Naive thymus-derived CD4-positive, alpha-beta T cell (primary cell): ENCODE data around the gene KCNA2. TPM values are rescaled to one million over a fixed set of nuclear protein-coding genes. Genes with fewer than 3 reads are reported as not detected.

Source experiments
- ATAC-seq: fragments of 150-1000 bp; cut with Tn5 transposase; 2 replicates; pipeline ENCODE4 v1.10.0; 2021; ENCODE audit warnings: mild to moderate bottlenecking, moderate library complexity
- CTCF ChIA-PET: fragments of 350-600 bp; sonication (Branson Sonifier 250); formaldehyde crosslinking; loops from one replicate; lab custom pipeline; 2021; ENCODE audit warnings: antibody characterized with exemption; lab: Charles Lee
- POLR2A ChIA-PET: fragments of 350-600 bp; sonication (Branson Sonifier 250); formaldehyde crosslinking; loops from one replicate; lab custom pipeline; 2021; ENCODE audit warnings: antibody characterized with exemption, inconsistent platforms; lab: Charles Lee
- DNase-seq, 9 donors: peaks; one replicate each; pipeline versions ENCODE4 v3.0.0 to v3.0.0-alpha.2; 2020 to 2022; ENCODE audit warnings: mixed read lengths in 1 of 9
- H3K27ac ChIP-seq: one replicate; pipeline ENCODE4 v1.7.0; 2013; ENCODE audit warnings: mild to moderate bottlenecking, low read depth, low read length, moderate library complexity
- H3K27me3 ChIP-seq, 2 donors: one replicate each; pipeline ENCODE4 v1.7.0; 2013; ENCODE audit warnings: low read length in 2 of 2, mild to moderate bottlenecking in 2 of 2, moderate library complexity in 2 of 2; ENCODE audit not compliant: control insufficient read depth in 2 of 2, insufficient read depth in 2 of 2
- H3K36me3 ChIP-seq, 3 experiments: 1 replicate in 2 of 3; 2 replicates in 1 of 3; pipeline ENCODE4 v1.7.0; 2013; ENCODE audit warnings: low read length in 3 of 3, mild to moderate bottlenecking in 3 of 3, moderate library complexity in 1 of 3; ENCODE audit not compliant: insufficient read depth in 3 of 3, control insufficient read depth in 2 of 3
- H3K4me1 ChIP-seq, 2 donors: one replicate each; pipeline ENCODE4 v1.7.0; 2013; ENCODE audit warnings: low read length in 2 of 2, mild to moderate bottlenecking in 2 of 2, moderate library complexity in 1 of 2; ENCODE audit not compliant: control insufficient read depth in 2 of 2, insufficient read depth in 2 of 2
- H3K4me3 ChIP-seq: 2 replicates; pipeline ENCODE4 v1.7.0; 2013; ENCODE audit warnings: mild to moderate bottlenecking, low read length
- H3K9me3 ChIP-seq, 3 experiments: 1 replicate in 2 of 3; 2 replicates in 1 of 3; pipeline ENCODE4 v1.7.0; 2013; ENCODE audit warnings: low read length in 3 of 3; ENCODE audit not compliant: control insufficient read depth in 2 of 3
- H3K27ac Mint-ChIP-seq, 9 donors: one replicate each; pipeline ENCODE4 v1.8.0; 2020 to 2022; ENCODE audit warnings: mixed read lengths in 9 of 9, mild to moderate bottlenecking in 8 of 9, moderate library complexity in 5 of 9, inconsistent platforms in 2 of 9
- H3K27me3 Mint-ChIP-seq, 5 donors: one replicate each; pipeline ENCODE4 v1.8.0; 2021 to 2022; ENCODE audit warnings: mixed read lengths in 5 of 5, mild to moderate bottlenecking in 1 of 5
- H3K36me3 Mint-ChIP-seq, 5 donors: one replicate each; pipeline ENCODE4 v1.8.0; 2020 to 2022; ENCODE audit warnings: mixed read lengths in 5 of 5, mild to moderate bottlenecking in 3 of 5, inconsistent platforms in 1 of 5
- H3K4me1 Mint-ChIP-seq, 7 donors: one replicate each; pipeline ENCODE4 v1.8.0; 2020 to 2022; ENCODE audit warnings: mixed read lengths in 7 of 7, mild to moderate bottlenecking in 3 of 7, inconsistent platforms in 1 of 7
- H3K4me3 Mint-ChIP-seq, 10 donors: one replicate each; pipeline ENCODE4 v1.8.0; 2020 to 2022; ENCODE audit warnings: mild to moderate bottlenecking in 10 of 10, mixed read lengths in 10 of 10, moderate library complexity in 6 of 10, inconsistent platforms in 2 of 10
- H3K9me3 Mint-ChIP-seq, 11 donors: one replicate each; pipeline ENCODE4 v1.8.0; 2020 to 2022; ENCODE audit warnings: mixed read lengths in 11 of 11, mild to moderate bottlenecking in 4 of 11, inconsistent platforms in 1 of 11, moderate library complexity in 1 of 11
- intact Hi-C, 2 donors: fragments of 100-400 bp; cut with micrococcal nuclease; formaldehyde crosslinking; loops; one replicate each; pipeline ENCODE4 v1.15.1; 2023
- polyA plus RNA-seq, 2 donors: library from polyadenylated mRNA; unstranded; fragments of 300-500 nt; fragmentation: Illumina TruSeq; gene quantifications; one replicate each; pipeline ENCODE4 v1.2.3, GENCODE V29; 2021
- total RNA-seq, 6 experiments: library from RNA in 5 of 6; stranded (reverse) in 5 of 6; gene quantifications; 1 replicate in 5 of 6; 2 replicates in 1 of 6; pipeline ENCODE4 v1.2.3 and lab custom pipeline; 2021 to 2026

Gene KCNA2
- total and polyA plus RNA-seq, 7 experiments from 2014 or later, result 0.62 to 4.6 (median 1.2) TPM; not detected in 2

GRCh38 chr1:110633646-110634030 is 27.5 kb upstream of the KCNA2 start:
- Mint-ChIP-seq H3K4me1 (peaks cover 54 to 63% (median 58%) of the 10 kb centered on the region in 7 donors), H3K27ac (peak overlapping the region in 6 of 9 donors; percentile 85 to 95 (median 87))
- DNase-seq, result no peak

DNA sequence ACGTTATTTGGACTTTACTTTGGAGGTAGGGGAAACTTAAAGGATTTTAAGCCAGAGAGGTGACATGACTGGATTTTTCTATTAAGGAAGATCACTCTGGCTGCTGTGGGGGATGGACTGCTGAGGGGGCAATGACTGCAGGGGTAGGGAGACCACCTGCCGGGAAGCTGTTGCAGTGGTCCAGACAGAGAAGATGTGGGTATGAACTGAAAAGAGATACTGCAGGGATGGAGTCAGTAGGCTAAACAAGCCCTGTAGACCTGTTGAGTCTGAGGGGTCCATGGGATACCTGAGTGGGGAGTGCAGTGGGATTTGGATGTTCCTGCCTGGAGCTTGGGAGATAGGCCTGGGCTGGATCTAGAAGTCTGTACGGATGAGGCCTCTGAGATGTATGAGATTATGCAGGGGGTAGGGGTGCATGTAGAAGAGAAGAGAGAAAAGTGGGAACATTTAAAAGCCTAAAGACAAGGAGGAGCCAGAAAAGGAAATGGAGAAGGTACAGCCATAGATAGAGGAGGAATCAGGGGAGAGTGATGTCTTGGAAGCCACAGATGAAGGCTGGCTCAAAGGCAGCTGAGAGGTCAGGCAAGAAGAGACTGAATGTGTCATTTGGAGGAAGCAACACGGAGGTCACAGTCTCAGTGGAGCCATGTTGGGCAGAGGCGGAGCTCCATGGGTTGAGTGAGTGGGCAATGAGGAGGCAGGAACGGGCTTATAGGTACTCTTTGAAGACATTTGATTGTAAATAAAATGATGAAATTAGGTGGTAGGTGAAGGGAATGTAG is 25.9 kb upstream of the KCNA2 start:
- peaks cover 41 to 59% (median 53%) of the 10 kb centered on the region in 7 donors for H3K4me1 Mint-ChIP-seq
- intact Hi-C loops, result loop anchor here (1.0 to 10.0 kb wide), 15 partner anchors 13 to 1113 kb away; partner anchors contain the start of genes LRIF1 (in 2 of the 2), CD53 (in 1 of the 2), DENND2D (in 1 of the 2) and KCNA3 (in 1 of the 2)
- Histone ChIP-seq H3K36me3 (no peaks in the 10 kb centered on the region), H3K9me3 (no peaks in the 10 kb centered on the region), H3K4me1 (peaks cover 66 to 68% of the 10 kb centered on the region in 2 donors), H3K4me3 (peak overlapping the region; percentile 50), H3K27me3 (no peaks in the 10 kb centered on the region), H3K27ac (peak overlapping the region; percentile 57)
- no peak overlapping the region for H3K4me3 Mint-ChIP-seq
- ATAC-seq (no peak), DNase-seq (no peak)
- ChIA-PET CTCF (interaction anchor here (0.7 to 4.8 kb wide), 9 partner anchors 12 to 588 kb away, joined by 3 to 37 read pairs (median 6); partner anchors contain the start of gene KCNA3), POLR2A (interaction anchor here (0.7 to 5.6 kb wide), 13 partner anchors 12 to 134 kb away, joined by 3 to 69 read pairs (median 4); partner anchors contain the start of gene KCNA3)
- peaks cover 0 to 2% (median 0%) of the 10 kb centered on the region in 11 donors for H3K9me3 Mint-ChIP-seq
- H3K27me3 Mint-ChIP-seq, result no peaks in the 10 kb centered on the region
- H3K27ac Mint-ChIP-seq, result no peak overlapping the region
- H3K36me3 Mint-ChIP-seq, result peaks cover 0 to 22% (median 0%) of the 10 kb centered on the region in 5 donors

More at GRCh38 chr1:110633646-110634030, 27.5 kb upstream of the KCNA2 start:
- intact Hi-C loops, result loop anchor here (5.0 to 10.0 kb wide), 4 partner anchors 329 to 1111 kb away; partner anchors contain the start of genes LRIF1 (in 2 of the 2) and DENND2D (in 1 of the 2)
- no peak overlapping the region for H3K27ac ChIP-seq
- no peak overlapping the region for H3K4me3 ChIP-seq
- Mint-ChIP-seq H3K36me3 (peaks cover 0 to 9% (median 0%) of the 10 kb centered on the region in 5 donors), H3K27me3 (no peaks in the 10 kb centered on the region), H3K9me3 (no peaks in the 10 kb centered on the region), H3K4me3 (peak overlapping the region in 7 of 10 donors; percentile 1 to 76 (median 46))
- ChIA-PET CTCF (interaction anchor here (1.7 to 2.2 kb wide), 3 partner anchors 14 to 132 kb away, joined by 9 to 14 read pairs (median 11); partner anchors contain the start of gene KCNA3), POLR2A (interaction anchor here (1.7 to 7.6 kb wide), 5 partner anchors 14 to 41 kb away, joined by 7 to 140 read pairs (median 31); partner anchors contain the start of gene KCNA3)
- no peak for ATAC-seq
- H3K36me3 ChIP-seq, result no peaks in the 10 kb centered on the region
- H3K4me1 ChIP-seq, result peaks cover 82 to 84% of the 10 kb centered on the region in 2 donors
- no peaks in the 10 kb centered on the region for H3K9me3 ChIP-seq
- no peaks in the 10 kb centered on the region for H3K27me3 ChIP-seq

DNA sequence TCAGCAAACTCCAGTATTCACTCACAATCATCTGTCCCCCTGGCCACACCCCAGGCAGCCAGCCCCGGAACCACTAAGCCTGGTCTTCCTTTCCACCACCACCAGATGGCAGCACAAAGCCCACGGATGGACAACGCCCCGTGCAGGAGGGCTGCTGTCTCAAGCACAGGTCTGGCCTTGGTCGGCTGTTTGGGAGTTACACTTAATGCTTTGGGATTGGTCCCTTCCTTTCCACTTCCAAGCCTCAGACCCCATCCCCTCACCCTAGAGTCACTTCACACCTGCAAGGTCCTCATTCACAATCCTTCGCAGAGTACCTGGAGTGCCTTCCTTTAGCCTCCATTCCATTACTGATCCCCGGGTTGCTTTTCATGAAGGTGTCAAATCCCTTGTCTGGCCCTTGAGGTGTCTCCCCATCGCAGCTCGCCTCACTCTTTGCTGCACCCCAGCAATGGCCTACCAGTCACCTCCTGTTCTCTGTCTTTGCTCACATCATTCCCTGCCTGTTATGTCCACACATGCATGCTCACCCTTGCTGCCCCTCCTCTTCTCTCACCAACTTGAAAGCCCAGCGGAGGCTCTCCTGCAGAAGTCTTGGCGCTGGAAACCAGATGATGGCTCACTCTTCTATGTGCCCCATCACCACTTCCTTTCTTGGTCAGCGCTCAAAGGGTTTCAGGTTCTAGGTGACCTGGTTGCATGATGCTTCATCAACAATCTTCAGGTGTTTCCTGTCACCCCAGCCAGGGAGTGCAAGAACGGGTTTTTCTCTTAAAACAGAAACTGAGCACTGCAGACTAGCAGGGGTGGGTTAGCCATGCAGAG is 24.9 kb upstream of the KCNA2 start:
- intact Hi-C loops, result loop anchor here (1.0 to 10.0 kb wide), 15 partner anchors 12 to 1114 kb away; partner anchors contain the start of genes LRIF1 (in 2 of the 2), CD53 (in 1 of the 2), DENND2D (in 1 of the 2) and KCNA3 (in 1 of the 2)
- ChIA-PET POLR2A (interaction anchor here (0.7 to 5.6 kb wide), 11 partner anchors 12 to 135 kb away, joined by 3 to 69 read pairs (median 9); partner anchors contain the start of gene KCNA3), CTCF (interaction anchor here (1.0 to 4.8 kb wide), 10 partner anchors 11 to 149 kb away, joined by 3 to 37 read pairs (median 6); partner anchors contain the start of gene KCNA3)
- Histone ChIP-seq H3K9me3 (no peaks in the 10 kb centered on the region), H3K36me3 (no peaks in the 10 kb centered on the region), H3K4me3 (peak overlapping the region; percentile 50), H3K27me3 (no peaks in the 10 kb centered on the region), H3K27ac (peak overlapping the region; percentile 57), H3K4me1 (peaks cover 58 to 59% of the 10 kb centered on the region in 2 donors)
- Mint-ChIP-seq H3K36me3 (peaks cover 0 to 29% (median 0%) of the 10 kb centered on the region in 5 donors), H3K4me1 (peaks cover 38 to 62% (median 52%) of the 10 kb centered on the region in 7 donors), H3K27ac (no peak overlapping the region), H3K9me3 (peaks cover 0 to 5% (median 0%) of the 10 kb centered on the region in 11 donors), H3K27me3 (no peaks in the 10 kb centered on the region), H3K4me3 (no peak overlapping the region)
- DNase-seq (peak; percentile 74 to 87 (median 84)), ATAC-seq (peak; percentile 87)

- ChIA-PET POLR2A (interaction anchor here (0.7 to 5.6 kb wide), 4 partner anchors 9 to 46 kb away, joined by 3 to 69 read pairs (median 13); partner anchors contain the start of gene KCNA3), CTCF (interaction anchor here (0.7 to 4.8 kb wide), 9 partner anchors 9 to 156 kb away, joined by 3 to 37 read pairs (median 3); no protein-coding TSS in a partner anchor)
- DNase-seq, result no peak
- Histone ChIP-seq H3K4me3 (no peak overlapping the region), H3K9me3 (no peaks in the 10 kb centered on the region), H3K27ac (no peak overlapping the region), H3K4me1 (peaks cover 33 to 34% of the 10 kb centered on the region in 2 donors), H3K36me3 (no peaks in the 10 kb centered on the region), H3K27me3 (no peaks in the 10 kb centered on the region)
- H3K9me3 Mint-ChIP-seq, result peaks cover 0 to 5% (median 0%) of the 10 kb centered on the region in 11 donors
- intact Hi-C loops, result no loop called here
- no peak for ATAC-seq
- no peaks in the 10 kb centered on the region for H3K27me3 Mint-ChIP-seq
- H3K4me3 Mint-ChIP-seq, result peak overlapping the region in 1 of 10 donors; percentile 8
- peaks cover 17 to 49% (median 29%) of the 10 kb centered on the region in 7 donors for H3K4me1 Mint-ChIP-seq
- peak overlapping the region in 3 of 9 donors; percentile 5 to 23 (median 6) for H3K27ac Mint-ChIP-seq
- H3K36me3 Mint-ChIP-seq, result peaks cover 0 to 37% (median 2%) of the 10 kb centered on the region in 5 donors
These were observed 22.4 kb upstream of the KCNA2 start for GRCh38 chr1:110628323-110629105.

- H3K4me1 Mint-ChIP-seq, result peaks cover 10 to 44% (median 23%) of the 10 kb centered on the region in 7 donors
- peaks cover 25 to 27% of the 10 kb centered on the region in 2 donors for H3K4me1 ChIP-seq
- H3K4me3 Mint-ChIP-seq, result peak overlapping the region in 1 of 10 donors; percentile 4
- ATAC-seq (peak; percentile 6), DNase-seq (no peak)
- no peaks in the 10 kb centered on the region for H3K27me3 Mint-ChIP-seq
- ChIA-PET POLR2A (interaction anchor here (1.2 to 5.6 kb wide), 2 partner anchors 41 to 47 kb away, joined by 4 to 69 read pairs; partner anchors contain the start of gene KCNA3), CTCF (interaction anchor here (4.8 kb wide), 1 partner anchor 138 kb away, joined by 37 read pairs; no protein-coding TSS in a partner anchor)
- H3K4me3 ChIP-seq, result no peak overlapping the region
- H3K36me3 ChIP-seq, result no peaks in the 10 kb centered on the region
- peaks cover 0 to 42% (median 3%) of the 10 kb centered on the region in 5 donors for H3K36me3 Mint-ChIP-seq
- no peak overlapping the region for H3K27ac ChIP-seq
- H3K9me3 ChIP-seq, result peaks cover 0 to 4% (median 0%) of the 10 kb centered on the region in 3 experiments
- peak overlapping the region in 1 of 9 donors; percentile 23 for H3K27ac Mint-ChIP-seq
- no peaks in the 10 kb centered on the region for H3K27me3 ChIP-seq
- intact Hi-C loops, result no loop called here
- peaks cover 0 to 5% (median 0%) of the 10 kb centered on the region in 11 donors for H3K9me3 Mint-ChIP-seq
These were observed 21.6 kb upstream of the KCNA2 start for GRCh38 chr1:110627764-110628163.
